ENCODE results near the gene RAD51B. TPM values are rescaled to one million over a fixed set of nuclear protein-coding genes. Genes with fewer than 3 reads are reported as not detected.

Gene RAD51B
- total RNA-seq, 1 experiment from 2014 or later = 10.8 TPM

DNA sequence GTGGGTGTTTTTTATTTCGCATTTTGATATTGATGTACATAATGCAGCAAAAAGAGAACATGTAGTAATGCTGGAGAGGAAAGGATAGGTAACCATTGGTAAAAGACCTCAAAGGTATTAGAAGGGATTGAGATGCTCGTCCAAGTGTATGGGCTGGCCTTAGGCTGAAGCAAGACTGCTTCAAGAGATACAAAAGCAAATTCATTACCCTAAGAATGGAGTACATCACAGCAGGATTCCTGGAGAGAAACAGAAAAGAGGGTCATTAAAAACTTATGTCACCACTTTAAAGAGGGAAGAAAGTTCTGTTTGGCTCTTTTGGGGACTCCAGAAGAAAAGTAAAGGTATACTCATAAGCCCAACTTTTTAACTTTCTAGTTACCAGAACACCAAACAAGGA lies 552.8 kb downstream of the RAD51B start:
- Histone ChIP-seq H3K9me3 (ENCODE audit: low read length) (no peaks in the 10 kb centered on the region), H4K20me1 (ENCODE audit: low read length) (no peaks in the 10 kb centered on the region), H3K79me2 (ENCODE audit: low read length) (no peaks in the 10 kb centered on the region), H3K9me2 (replicated peaks; ENCODE audit: low read length) (no peaks in the 10 kb centered on the region), H3K27ac (ENCODE audit: low read length) (no peak overlapping the region), H3K4me2 (ENCODE audit: low read length) (no peak overlapping the region), H3K4me1 (ENCODE audit: insufficient read depth, low read length) (no peaks in the 10 kb centered on the region; the same call in 1 of the 2 replicates), H3K27me3 (ENCODE audit: low read length) (no peaks in the 10 kb centered on the region), H3K4me3 (ENCODE audit: low read length) (no peak overlapping the region), H2AFZ (ENCODE audit: low read length) (no peak overlapping the region), H3K9ac (ENCODE audit: low read length) (no peak overlapping the region), H3F3A (ENCODE audit: low read length, unreplicated experiment) (no peaks in the 10 kb centered on the region), H3K36me3 (ENCODE audit: low read depth, low read length) (no peaks in the 10 kb centered on the region)
- POLR2A ChIA-PET (ENCODE audit: unreplicated experiment) = interaction anchor here (0.6 kb wide), 1 partner anchor 760 kb away, joined by 4 read pairs; no protein-coding TSS in a partner anchor
- DNase-seq (no peak), ATAC-seq (no peak)
- TF ChIP-seq EZH2 (IDR thresholded peaks at IDR 0.05; ENCODE audit: low read length, unreplicated experiment) = no peak
- TF ChIP-seq EZH2phosphoT487 (IDR thresholded peaks at IDR 0.05; ENCODE audit: borderline replicate concordance, low read length) = no peak
- TF ChIP-seq CTCF (conservative IDR thresholded peaks at IDR 0.05; ENCODE audit: low read depth, low read length) = no peak
- intact Hi-C loops (cut with micrococcal nuclease) = no loop called here
- no TSS peak for BruUV-seq (replicated peaks)
- CTCF ChIA-PET = interaction anchor here (0.7 to 0.8 kb wide), 2 partner anchors 68 to 76 kb away, joined by 3 read pairs; no protein-coding TSS in a partner anchor

DNA sequence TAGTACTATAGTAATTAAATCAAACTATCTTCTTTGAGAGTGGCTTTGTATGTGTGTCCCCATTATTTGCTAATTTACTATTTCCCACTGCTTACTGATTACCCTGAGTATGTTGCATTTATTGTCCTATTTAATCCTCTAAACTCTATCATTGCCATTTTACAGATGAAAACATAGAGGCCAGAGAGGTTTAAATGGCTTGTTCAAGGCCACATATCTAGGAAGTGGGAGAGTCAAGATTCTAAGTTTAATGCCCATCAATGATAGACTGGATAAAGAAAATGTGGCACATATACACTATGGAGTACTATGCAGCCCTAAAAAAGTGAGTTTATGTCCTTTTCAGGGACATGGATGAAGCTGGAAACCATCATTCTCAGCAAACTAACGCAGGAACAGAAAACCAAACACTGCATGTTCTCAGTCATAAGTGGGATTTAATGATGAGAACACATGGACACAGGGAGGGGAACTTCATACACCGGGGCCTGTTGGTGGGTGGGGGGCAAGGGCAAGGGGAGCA lies 553.6 kb downstream of the RAD51B start:
- Histone ChIP-seq H3F3A (ENCODE audit: low read length, unreplicated experiment) (no peaks in the 10 kb centered on the region), H3K9me3 (ENCODE audit: low read length) (no peaks in the 10 kb centered on the region), H3K4me1 (ENCODE audit: insufficient read depth, low read length) (peaks cover 3% of the 10 kb centered on the region; the same call in 1 of the 2 replicates), H3K27me3 (ENCODE audit: low read length) (no peaks in the 10 kb centered on the region), H2AFZ (ENCODE audit: low read length) (no peak overlapping the region), H3K36me3 (ENCODE audit: low read depth, low read length) (no peaks in the 10 kb centered on the region), H3K4me3 (ENCODE audit: low read length) (no peak overlapping the region), H3K9ac (ENCODE audit: low read length) (no peak overlapping the region), H4K20me1 (ENCODE audit: low read length) (no peaks in the 10 kb centered on the region), H3K4me2 (ENCODE audit: low read length) (no peak overlapping the region), H3K79me2 (ENCODE audit: low read length) (no peaks in the 10 kb centered on the region), H3K27ac (ENCODE audit: low read length) (no peak overlapping the region), H3K9me2 (replicated peaks; ENCODE audit: low read length) (no peaks in the 10 kb centered on the region)
- ChIA-PET CTCF (interaction anchor here (0.7 kb wide), 1 partner anchor 75 kb away, joined by 3 read pairs; no protein-coding TSS in a partner anchor), POLR2A (ENCODE audit: unreplicated experiment) (no interaction called here)
- BruUV-seq (replicated peaks) = no TSS peak
- ATAC-seq = no peak
- intact Hi-C loops (cut with micrococcal nuclease) = no loop called here
- DNase-seq = no peak
- TF ChIP-seq CTCF (conservative IDR thresholded peaks at IDR 0.05; ENCODE audit: low read depth, low read length) = no peak
- no peak for TF ChIP-seq EZH2phosphoT487 (IDR thresholded peaks at IDR 0.05; ENCODE audit: borderline replicate concordance, low read length)
- TF ChIP-seq EZH2 (IDR thresholded peaks at IDR 0.05; ENCODE audit: low read length, unreplicated experiment) = no peak

DNA sequence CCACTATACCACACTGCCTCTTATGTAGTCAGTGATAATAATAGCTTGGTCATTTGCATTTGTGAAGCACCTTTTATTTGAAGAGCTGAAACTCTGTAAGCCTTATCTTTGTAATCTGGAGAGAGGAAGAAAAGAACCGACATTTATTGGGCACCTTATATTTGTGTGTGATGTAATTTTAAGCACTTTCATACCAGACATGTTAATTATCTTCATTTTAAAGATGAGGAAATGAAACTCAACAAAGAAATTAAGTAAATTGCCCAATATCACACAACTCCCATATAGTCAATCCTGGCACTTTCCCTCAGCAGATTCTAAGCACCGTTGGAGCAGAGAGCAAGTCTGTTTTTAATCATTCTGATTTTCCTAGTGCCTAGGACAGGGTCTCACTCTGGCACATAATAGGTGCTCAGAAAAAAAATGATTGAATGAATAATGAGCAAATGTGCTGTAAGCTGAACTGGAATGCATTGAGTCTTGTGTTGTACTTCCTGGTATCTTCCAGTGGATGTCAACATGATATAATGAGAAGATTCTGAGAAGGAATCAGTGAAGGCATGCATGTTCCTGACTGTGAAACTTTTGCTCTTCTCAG lies 554.4 kb downstream of the RAD51B start:
- BruUV-seq (replicated peaks) = no TSS peak
- CTCF ChIA-PET = interaction anchor here (0.7 to 1.5 kb wide), 2 partner anchors 11 to 114 kb away, joined by 3 read pairs; no protein-coding TSS in a partner anchor
- POLR2A ChIA-PET (ENCODE audit: unreplicated experiment) = interaction anchor here (0.6 kb wide), 1 partner anchor 81 kb away, joined by 3 read pairs; no protein-coding TSS in a partner anchor
- Histone ChIP-seq H3K4me2 (ENCODE audit: low read length) (no peak overlapping the region), H3K4me3 (ENCODE audit: low read length) (no peak overlapping the region), H3K27me3 (ENCODE audit: low read length) (no peaks in the 10 kb centered on the region), H3K9me3 (ENCODE audit: low read length) (no peaks in the 10 kb centered on the region), H3K27ac (ENCODE audit: low read length) (no peak overlapping the region), H3K79me2 (ENCODE audit: low read length) (no peaks in the 10 kb centered on the region), H3K9me2 (replicated peaks; ENCODE audit: low read length) (no peaks in the 10 kb centered on the region), H2AFZ (ENCODE audit: low read length) (no peak overlapping the region), H3F3A (ENCODE audit: low read length, unreplicated experiment) (no peaks in the 10 kb centered on the region), H3K4me1 (ENCODE audit: insufficient read depth, low read length) (peaks cover 7% of the 10 kb centered on the region; the same call in 1 of the 2 replicates), H3K9ac (ENCODE audit: low read length) (no peak overlapping the region), H4K20me1 (ENCODE audit: low read length) (no peaks in the 10 kb centered on the region), H3K36me3 (ENCODE audit: low read depth, low read length) (no peaks in the 10 kb centered on the region)
- DNase-seq = no peak
- intact Hi-C loops (cut with micrococcal nuclease) = no loop called here
- TF ChIP-seq EZH2phosphoT487 (IDR thresholded peaks at IDR 0.05; ENCODE audit: borderline replicate concordance, low read length) (no peak), EZH2 (IDR thresholded peaks at IDR 0.05; ENCODE audit: low read length, unreplicated experiment) (no peak), CTCF (conservative IDR thresholded peaks at IDR 0.05; ENCODE audit: low read depth, low read length) (0 out of 2 replicates have a peak, but pooled peaks have one; percentile 16)
- ATAC-seq = no peak

Data from PC-3 (cell line).